DOHH2 (cell line): ENCODE data around the gene IRF6.

Experiments used
- EZH2phosphoT487 ChIP-seq: fragments of 200-600 bp; sonication (generic); IDR thresholded peaks from 2 replicates; pipeline ENCODE4 v1.6.1; 2017; ENCODE audit warnings: borderline replicate concordance, mild to moderate bottlenecking, antibody characterized with exemption, low read length, moderate library complexity, mixed read lengths
- TF ChIP-seq, protein P1 (sequence below): fragments of 200-600 bp; sonication (generic); IDR thresholded peaks from one replicate; pipeline ENCODE4 v1.5.1; 2014; ENCODE audit warnings: antibody characterized with exemption, mild to moderate bottlenecking, low read depth, low read length; ENCODE audit not compliant: poor library complexity, severe bottlenecking

DNA sequence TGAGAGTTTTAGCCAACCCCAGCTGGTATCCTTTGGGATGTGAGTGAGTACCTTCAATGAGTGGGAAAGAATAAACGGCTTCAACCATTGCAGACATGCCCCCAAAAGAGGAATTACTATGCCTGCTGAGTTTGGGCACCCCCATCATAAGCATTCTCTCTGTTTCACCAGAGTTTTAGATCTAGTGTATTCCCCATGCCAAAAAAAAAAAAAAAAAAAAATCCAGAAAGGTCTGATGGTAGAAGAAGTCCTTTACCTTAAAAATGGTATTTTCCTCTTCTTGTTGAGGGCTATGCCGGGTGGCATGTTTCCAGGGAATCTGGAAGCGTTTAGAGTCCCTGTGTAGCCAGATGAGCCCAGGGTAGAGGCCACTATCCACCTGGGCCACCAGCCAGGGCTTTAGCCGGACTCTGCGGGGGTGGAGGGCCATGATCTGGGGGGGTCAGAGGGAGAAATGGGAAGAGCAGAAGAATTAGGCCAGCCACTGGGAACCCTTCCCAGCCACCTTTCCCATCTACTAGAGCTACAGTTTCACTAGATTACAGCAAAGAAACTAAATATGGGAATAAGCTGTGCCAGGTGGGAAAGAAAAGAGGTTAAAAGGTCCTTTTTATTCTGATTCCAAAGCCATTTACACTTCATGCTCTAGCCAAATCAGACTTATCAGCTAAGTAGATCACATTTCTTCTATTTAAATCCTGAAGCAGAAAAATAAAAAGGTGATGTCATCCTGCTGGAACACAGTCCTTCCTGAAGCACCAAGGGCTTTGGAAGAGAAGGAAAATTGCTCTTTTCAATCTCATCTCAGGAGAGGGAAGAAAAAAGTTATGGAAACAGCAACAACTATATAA, 4.7 kb downstream of the IRF6 start:
- TF ChIP-seq, protein P1, sequence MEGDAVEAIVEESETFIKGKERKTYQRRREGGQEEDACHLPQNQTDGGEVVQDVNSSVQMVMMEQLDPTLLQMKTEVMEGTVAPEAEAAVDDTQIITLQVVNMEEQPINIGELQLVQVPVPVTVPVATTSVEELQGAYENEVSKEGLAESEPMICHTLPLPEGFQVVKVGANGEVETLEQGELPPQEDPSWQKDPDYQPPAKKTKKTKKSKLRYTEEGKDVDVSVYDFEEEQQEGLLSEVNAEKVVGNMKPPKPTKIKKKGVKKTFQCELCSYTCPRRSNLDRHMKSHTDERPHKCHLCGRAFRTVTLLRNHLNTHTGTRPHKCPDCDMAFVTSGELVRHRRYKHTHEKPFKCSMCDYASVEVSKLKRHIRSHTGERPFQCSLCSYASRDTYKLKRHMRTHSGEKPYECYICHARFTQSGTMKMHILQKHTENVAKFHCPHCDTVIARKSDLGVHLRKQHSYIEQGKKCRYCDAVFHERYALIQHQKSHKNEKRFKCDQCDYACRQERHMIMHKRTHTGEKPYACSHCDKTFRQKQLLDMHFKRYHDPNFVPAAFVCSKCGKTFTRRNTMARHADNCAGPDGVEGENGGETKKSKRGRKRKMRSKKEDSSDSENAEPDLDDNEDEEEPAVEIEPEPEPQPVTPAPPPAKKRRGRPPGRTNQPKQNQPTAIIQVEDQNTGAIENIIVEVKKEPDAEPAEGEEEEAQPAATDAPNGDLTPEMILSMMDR: no peak
- no peak for TF ChIP-seq EZH2phosphoT487
